H1 (cell line): ENCODE data around the gene OR8B3. TPM values are rescaled to one million over a fixed set of nuclear protein-coding genes. Genes with fewer than 3 reads are reported as not detected.

Experiments used
- CHD7 ChIP-seq: fragments of 300-600 bp; sonication (generic); IDR thresholded peaks from 2 replicates; pipeline ENCODE4 v1.7.1; 2012; ENCODE audit warnings: low read length, moderate library complexity, mild to moderate bottlenecking, inconsistent platforms; ENCODE audit not compliant: insufficient replicate concordance
- EP300 ChIP-seq, 2 experiments: IDR thresholded peaks; 1 replicate in 1 of 2; 2 replicates in 1 of 2; pipeline ENCODE4 v1.6.1; 2011 to 2012; ENCODE audit warnings: low read depth in 2 of 2, low read length in 2 of 2, mild to moderate bottlenecking in 2 of 2, borderline replicate concordance in 1 of 2, inconsistent platforms in 1 of 2, moderate library complexity in 1 of 2
- JUND ChIP-seq: IDR thresholded peaks from 2 replicates; pipeline ENCODE4 v1.6.1; 2011; ENCODE audit warnings: mild to moderate bottlenecking, improper control_type of control experiment, low read length
- KDM4A ChIP-seq: IDR thresholded peaks from one replicate; pipeline ENCODE4 v1.7.1; 2012; ENCODE audit warnings: low read depth, mild to moderate bottlenecking, moderate library complexity, low read length, inconsistent platforms; ENCODE audit not compliant: severe bottlenecking
- NANOG ChIP-seq: IDR thresholded peaks from 2 replicates; pipeline ENCODE4 v1.6.1; 2011; ENCODE audit warnings: low read length, low read depth, mild to moderate bottlenecking, inconsistent platforms; ENCODE audit not compliant: insufficient read depth, poor library complexity, severe bottlenecking
- POLR2AphosphoS5 ChIP-seq: IDR thresholded peaks from 2 replicates; pipeline ENCODE4 v1.6.1; 2011; ENCODE audit warnings: low read depth, low read length
- RAD21 ChIP-seq, 2 experiments: IDR thresholded peaks in 1 of 2; conservative IDR thresholded peaks in 1 of 2; 2 replicates each; pipeline ENCODE4 v1.6.1; 2011; ENCODE audit warnings: low read depth in 2 of 2, low read length in 2 of 2, improper control_type of control experiment in 1 of 2, inconsistent platforms in 1 of 2, mild to moderate bottlenecking in 1 of 2, moderate library complexity in 1 of 2
- RFX5 ChIP-seq: IDR thresholded peaks from 2 replicates; pipeline ENCODE4 v1.6.1; 2011; ENCODE audit warnings: low read depth, low read length, improper control_type of control experiment, borderline replicate concordance
- RNF2 ChIP-seq: fragments of 200-900, 300-1000 bp; sonication (generic); IDR thresholded peaks from 2 replicates; pipeline ENCODE4 v1.7.1; 2016; ENCODE audit warnings: borderline replicate concordance, low read depth, mild to moderate bottlenecking, antibody characterized with exemption, low read length; ENCODE audit not compliant: poor library complexity, severe bottlenecking; ENCODE audit errors: missing control alignments
- SP2 ChIP-seq: IDR thresholded peaks from 2 replicates; pipeline ENCODE4 v1.6.1; 2012; ENCODE audit warnings: mild to moderate bottlenecking, low read length, inconsistent platforms
- polyA plus RNA-seq, 7 experiments: library from polyadenylated mRNA; depleted of rRNA in 3 of 7; stranded (reverse) in 5 of 7; unstranded in 2 of 7; fragments of >200 nt in 5 of 7; fragments of 200-250 nt in 2 of 7; gene quantifications; 1 replicate in 5 of 7; 2 replicates in 1 of 7; 4 replicates in 1 of 7; pipeline versions ENCODE4 v1.2.1 to v1.2.3, GENCODE V29; 2011 to 2013; ENCODE audit warnings: missing spikeins in 2 of 7, mixed read lengths in 2 of 7
- total RNA-seq: library from RNA; stranded (reverse); fragmentation: NEBNext Ultra II Directional; extraction: Animal tissue kit (Norgen Biotek cat#: 25700); gene quantifications from 2 replicates; pipeline ENCODE4 v1.2.1, GENCODE V29; 2021

Gene OR8B3
- total and polyA plus RNA-seq, 2 of the 8 experiments (the other 6 are each of a cell fraction or from before 2014, with no cell fraction given) = not detected

GRCh38 chr11:124441519-124441918, 42.7 kb upstream of the OR8B3 start (continued):
- TF ChIP-seq CHD7 (no peak), RAD21 (IDR thresholded peaks at IDR 0.05 in 1 of 2, conservative IDR thresholded peaks at IDR 0.05 in 1 of 2; ENCODE audit: low read depth in 2 of 2, low read length in 2 of 2) (no peak), SP2 (no peak), NANOG (no peak), RNF2 (no peak), POLR2AphosphoS5 (no peak), JUND (no peak), KDM4A (no peak), EP300 (IDR thresholded peaks at IDR 0.05; ENCODE audit: borderline replicate concordance in 1 of 2, low read depth in 2 of 2, low read length in 2 of 2) (no peak), RFX5 (no peak)
